DND-41 (cell line): Measurements from ENCODE around the gene MATN3.

Experiments
- ATAC-seq: fragments of 200-7000 bp; cut with Tn5 transposase; 3 replicates; pipeline ENCODE4 v1.9.1; 2021; ENCODE audit warnings: low read depth; ENCODE audit not compliant: insufficient read depth
- DNase-seq: peaks from one replicate; pipeline ENCODE4 v3.0.0-alpha.2; 2020
- H2AFZ ChIP-seq: 2 replicates; pipeline ENCODE4 v1.6.0; 2012; ENCODE audit warnings: low read depth, low read length
- H3K27ac ChIP-seq: 2 replicates; pipeline ENCODE4 v1.5.1; 2012; ENCODE audit warnings: low read length, inconsistent platforms
- H3K27me3 ChIP-seq: fragments of 200-600 bp; sonication (generic); 2 replicates; pipeline ENCODE4 v1.6.0; 2012; ENCODE audit warnings: low read length, mild to moderate bottlenecking, inconsistent platforms; ENCODE audit not compliant: insufficient read depth, poor library complexity
- H3K36me3 ChIP-seq: 2 replicates; pipeline ENCODE4 v1.5.1; 2012; ENCODE audit warnings: low read length, inconsistent platforms; ENCODE audit not compliant: insufficient read depth
- H3K4me1 ChIP-seq: 2 replicates; pipeline ENCODE4 v1.5.1; 2012; ENCODE audit warnings: mild to moderate bottlenecking, low read length; ENCODE audit not compliant: insufficient read depth
- H3K4me2 ChIP-seq: 2 replicates; pipeline ENCODE4 v1.6.0; 2012; ENCODE audit warnings: mild to moderate bottlenecking, moderate library complexity, low read length, inconsistent platforms; ENCODE audit not compliant: insufficient read depth
- H3K4me3 ChIP-seq, 2 experiments: fragments of 200-600 bp in 1 of 2; shearing (Covaris generic) in 1 of 2; 2 replicates each; pipeline ENCODE4 v1.5.1; 2012 to 2016; ENCODE audit warnings: inconsistent platforms in 2 of 2, low read length in 2 of 2, mild to moderate bottlenecking in 2 of 2, low read depth in 1 of 2, moderate library complexity in 1 of 2
- H3K79me2 ChIP-seq: 2 replicates; pipeline ENCODE4 v1.6.0; 2012; ENCODE audit warnings: low read length, inconsistent platforms; ENCODE audit not compliant: insufficient read depth
- H3K9ac ChIP-seq: 2 replicates; pipeline ENCODE4 v1.6.0; 2012; ENCODE audit warnings: low read depth, mild to moderate bottlenecking, inconsistent platforms, low read length, moderate library complexity
- H3K9me3 ChIP-seq: 2 replicates; pipeline ENCODE4 v1.5.1; 2012; ENCODE audit warnings: low read length, moderate library complexity, mild to moderate bottlenecking, inconsistent platforms; ENCODE audit not compliant: insufficient read depth, severe bottlenecking
- H4K20me1 ChIP-seq: 2 replicates; pipeline ENCODE4 v1.6.0; 2012; ENCODE audit warnings: low read length; ENCODE audit not compliant: insufficient read depth
- EZH2 ChIP-seq: IDR thresholded peaks from 3 replicates; pipeline ENCODE4 v1.6.1; 2012; ENCODE audit warnings: borderline replicate concordance, low read depth, mild to moderate bottlenecking, moderate library complexity, low read length, inconsistent platforms; ENCODE audit not compliant: severe bottlenecking
- TF ChIP-seq, protein P1 (sequence below): IDR thresholded peaks from 2 replicates; pipeline ENCODE4 v1.5.1; 2012; ENCODE audit warnings: borderline replicate concordance, low read length, moderate library complexity, mild to moderate bottlenecking; ENCODE audit not compliant: poor library complexity, severe bottlenecking; ENCODE audit errors: extremely low read depth

Gene MATN3

DNA sequence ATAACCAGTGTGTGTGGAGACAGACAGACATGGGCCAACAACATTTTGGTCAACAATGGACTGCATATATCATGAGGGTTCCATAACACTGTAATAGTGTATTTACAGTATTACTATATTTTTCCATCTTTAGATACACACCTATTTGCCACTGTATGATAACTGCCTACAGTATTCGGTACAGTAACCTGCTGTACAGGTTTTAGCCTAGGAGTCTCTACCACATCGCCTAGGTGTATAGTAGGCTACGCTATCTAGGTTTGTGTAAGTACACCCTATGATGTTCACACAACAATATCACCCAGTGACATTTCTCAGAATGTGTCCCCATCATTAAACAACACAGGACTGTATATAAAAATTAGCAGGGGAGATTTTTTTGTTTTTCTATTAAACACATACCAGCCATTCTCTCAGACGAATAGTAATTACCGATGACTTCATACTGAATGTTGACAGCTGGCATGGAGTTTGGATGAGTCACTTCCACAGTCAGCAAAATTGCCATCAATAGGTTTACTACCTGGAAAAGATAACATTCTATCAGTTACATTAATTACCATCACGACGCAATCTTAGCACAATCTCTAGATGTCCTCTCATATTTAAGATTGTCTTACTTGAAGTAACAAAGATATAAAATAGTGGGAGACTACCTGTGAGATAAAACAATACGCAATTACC lies 28.2 kb upstream of the MATN3 start:
- Histone ChIP-seq H4K20me1 (peaks cover 22% of the 10 kb centered on the region), H3K36me3 (peaks cover 53% of the 10 kb centered on the region), H3K4me2 (no peak overlapping the region)

DNA sequence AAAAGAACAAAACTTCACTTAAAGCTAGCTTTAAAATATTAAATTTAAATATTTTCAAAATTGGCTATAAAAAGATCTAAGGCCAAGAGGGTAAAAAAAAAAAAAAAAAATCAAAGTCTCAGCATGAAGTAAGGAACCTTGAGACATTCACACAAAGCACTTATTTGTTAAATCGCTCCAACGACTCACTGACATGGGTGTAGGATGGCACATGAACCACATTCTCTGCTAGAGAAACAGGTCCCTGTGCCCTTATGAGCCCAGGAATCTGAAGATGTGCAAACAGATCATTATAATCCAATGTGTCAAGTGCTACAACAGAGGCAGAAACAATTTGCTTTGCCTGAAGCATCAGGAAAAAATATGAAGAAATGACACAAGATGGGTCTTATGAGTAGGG lies 25.2 kb upstream of the MATN3 start:
- H4K20me1 ChIP-seq, result peaks cover 11% of the 10 kb centered on the region

More for the DNA sequence above, 28.2 kb upstream of the MATN3 start:
- Histone ChIP-seq H3K27me3 (no peaks in the 10 kb centered on the region), H3K9ac (no peak overlapping the region), H3K27ac (no peak overlapping the region), H3K9me3 (no peaks in the 10 kb centered on the region), H3K4me3 (no peak overlapping the region), H3K4me1 (no peaks in the 10 kb centered on the region), H2AFZ (no peak overlapping the region), H3K79me2 (peaks cover 55% of the 10 kb centered on the region)
- DNase-seq (no peak), ATAC-seq (no peak)
- TF ChIP-seq EZH2, result no peak
- TF ChIP-seq, protein P1, sequence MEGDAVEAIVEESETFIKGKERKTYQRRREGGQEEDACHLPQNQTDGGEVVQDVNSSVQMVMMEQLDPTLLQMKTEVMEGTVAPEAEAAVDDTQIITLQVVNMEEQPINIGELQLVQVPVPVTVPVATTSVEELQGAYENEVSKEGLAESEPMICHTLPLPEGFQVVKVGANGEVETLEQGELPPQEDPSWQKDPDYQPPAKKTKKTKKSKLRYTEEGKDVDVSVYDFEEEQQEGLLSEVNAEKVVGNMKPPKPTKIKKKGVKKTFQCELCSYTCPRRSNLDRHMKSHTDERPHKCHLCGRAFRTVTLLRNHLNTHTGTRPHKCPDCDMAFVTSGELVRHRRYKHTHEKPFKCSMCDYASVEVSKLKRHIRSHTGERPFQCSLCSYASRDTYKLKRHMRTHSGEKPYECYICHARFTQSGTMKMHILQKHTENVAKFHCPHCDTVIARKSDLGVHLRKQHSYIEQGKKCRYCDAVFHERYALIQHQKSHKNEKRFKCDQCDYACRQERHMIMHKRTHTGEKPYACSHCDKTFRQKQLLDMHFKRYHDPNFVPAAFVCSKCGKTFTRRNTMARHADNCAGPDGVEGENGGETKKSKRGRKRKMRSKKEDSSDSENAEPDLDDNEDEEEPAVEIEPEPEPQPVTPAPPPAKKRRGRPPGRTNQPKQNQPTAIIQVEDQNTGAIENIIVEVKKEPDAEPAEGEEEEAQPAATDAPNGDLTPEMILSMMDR, result no peak

DNA sequence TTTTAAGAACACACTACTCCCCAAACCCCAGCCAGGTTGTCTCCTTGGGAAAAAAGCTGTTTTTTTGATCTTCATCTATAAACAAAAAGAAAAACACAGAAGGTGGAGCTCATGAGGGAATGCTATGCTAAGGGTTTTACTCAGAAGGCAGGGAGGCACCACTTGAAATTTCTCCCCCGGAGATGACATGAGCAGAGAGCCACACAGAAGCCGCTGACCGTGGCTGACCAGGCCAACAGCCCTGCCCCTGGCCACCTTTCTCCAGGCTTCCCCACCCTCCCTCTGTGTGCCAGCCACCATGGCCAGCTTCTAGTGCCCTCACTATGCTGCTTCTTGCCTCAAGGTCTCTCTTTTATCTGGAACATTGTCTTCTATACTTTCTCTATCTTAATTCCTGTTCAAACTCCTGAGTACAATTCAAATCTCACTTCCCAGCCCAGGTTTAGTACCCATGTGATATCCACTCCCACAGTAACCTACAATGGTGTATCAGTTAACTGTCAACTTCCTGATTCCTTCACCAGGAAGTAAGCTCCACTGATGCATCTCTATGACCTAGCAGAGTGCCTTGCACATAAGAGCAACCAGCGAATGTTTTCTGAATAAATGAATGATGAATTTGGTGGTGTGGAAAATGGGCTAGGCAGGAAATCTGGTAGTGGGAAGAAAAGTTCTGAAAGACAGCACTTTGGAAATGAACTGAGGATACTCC lies 23.6 kb upstream of the MATN3 start:
- Histone ChIP-seq H3K27me3 (no peaks in the 10 kb centered on the region), H3K27ac (0 out of 2 replicates have a peak overlapping the region, but pooled peaks have one; percentile 4), H3K4me3 (no peak overlapping the region), H3K9ac (no peak overlapping the region), H3K4me2 (no peak overlapping the region), H2AFZ (no peak overlapping the region), H3K36me3 (peaks cover 93% of the 10 kb centered on the region), H3K79me2 (peaks cover 10% of the 10 kb centered on the region; the same call in 1 of the 2 replicates), H3K9me3 (no peaks in the 10 kb centered on the region), H3K4me1 (no peaks in the 10 kb centered on the region), H4K20me1 (no peaks in the 10 kb centered on the region; the same call in 1 of the 2 replicates)
- DNase-seq (no peak), ATAC-seq (no peak)
- TF ChIP-seq, protein P1, result no peak
- TF ChIP-seq EZH2, result no peak

More for the DNA sequence above, 25.2 kb upstream of the MATN3 start:
- Histone ChIP-seq H3K27ac (no peak overlapping the region), H3K4me2 (no peak overlapping the region), H3K9me3 (no peaks in the 10 kb centered on the region), H2AFZ (no peak overlapping the region), H3K79me2 (peaks cover 25% of the 10 kb centered on the region), H3K4me3 (no peak overlapping the region), H3K36me3 (peaks cover 83% of the 10 kb centered on the region), H3K9ac (no peak overlapping the region), H3K4me1 (no peaks in the 10 kb centered on the region), H3K27me3 (no peaks in the 10 kb centered on the region)
- no peak for TF ChIP-seq EZH2
- TF ChIP-seq, protein P1, result no peak
- no peak for ATAC-seq
- DNase-seq, result no peak
